Sigmoid colon (tissue), 7 donors: ENCODE results near the gene RBX1. TPM values are rescaled to one million over a fixed set of nuclear protein-coding genes. Genes with fewer than 3 reads are reported as not detected.

Experiments
- DNase-seq: peaks from one replicate; pipeline ENCODE4 v3.0.0-alpha.2; 2019
- H3K27ac ChIP-seq, 4 donors: fragments of 200-600 bp; sonication (generic); one replicate each; pipeline ENCODE4 v1.5.1; 2016 to 2019; ENCODE audit warnings: mild to moderate bottlenecking in 1 of 4
- H3K27me3 ChIP-seq, 3 donors: fragments of 200-600 bp; sonication (generic); one replicate each; pipeline ENCODE4 v1.5.1; 2019; ENCODE audit warnings: mild to moderate bottlenecking in 1 of 3
- H3K36me3 ChIP-seq, 4 donors: fragments of 200-600 bp; sonication (generic); one replicate each; pipeline ENCODE4 v1.5.1; 2016 to 2019
- H3K4me1 ChIP-seq, 4 donors: fragments of 200-600 bp; sonication (generic); one replicate each; pipeline ENCODE4 v1.5.1; 2017 to 2019
- H3K4me3 ChIP-seq, 4 donors: fragments of 200-600 bp; sonication (generic); one replicate each; pipeline ENCODE4 v1.5.1; 2017 to 2019; ENCODE audit warnings: mild to moderate bottlenecking in 2 of 4, moderate library complexity in 1 of 4
- H3K9me3 ChIP-seq, 4 donors: fragments of 200-600 bp in 3 of 4; sonication (generic) in 3 of 4; one replicate each; pipeline versions ENCODE4 v1.5.1 to v1.6.1; 2013 to 2019
- EP300 ChIP-seq, 4 donors: sonication (generic); formaldehyde crosslinking; IDR thresholded peaks; one replicate each; pipeline ENCODE4 v1.6.1; 2017; ENCODE audit warnings: antibody characterized with exemption in 4 of 4
- POLR2A ChIP-seq, 2 donors: fragments of 450-650 bp; IDR thresholded peaks; one replicate each; pipeline ENCODE4 v1.6.1; 2016; ENCODE audit warnings: antibody characterized with exemption in 2 of 2, mild to moderate bottlenecking in 2 of 2, moderate library complexity in 2 of 2
- POLR2AphosphoS5 ChIP-seq, 4 donors: sonication (generic); formaldehyde crosslinking; IDR thresholded peaks; one replicate each; pipeline ENCODE4 v1.6.1; 2017; ENCODE audit warnings: antibody characterized with exemption in 4 of 4
- WGBS, 2 donors: extraction: QIAGEN DNeasy Blood & Tissue Kit; methylation state at CpG; one replicate each; pipeline ENCODE4 v1.1.7; 2013; 5-methylcytosine and 5-hydroxymethylcytosine counted together
- intact Hi-C: fragments of 100-400 bp; cut with DNase I; formaldehyde crosslinking; loops from one replicate; pipeline ENCODE4 v1.15.1; 2023
- polyA plus RNA-seq, 3 donors: library from polyadenylated mRNA; stranded (reverse); fragments of 200-250 nt; gene quantifications; one replicate each; pipeline ENCODE4 v1.2.3, GENCODE V29; 2013
- total RNA-seq, 4 donors: library from RNA; depleted of rRNA; stranded (reverse); fragments of >200 nt; gene quantifications; one replicate each; pipeline ENCODE4 v1.1.0, GENCODE V29; 2016
- TF ChIP-seq, protein P1 (sequence below), 4 experiments: fragments of 450-650 bp in 3 of 4; fragments of 200-600 bp in 1 of 4; IDR thresholded peaks; one replicate each; pipeline ENCODE4 v1.5.1; 2016 to 2019; ENCODE audit warnings: antibody characterized with exemption in 4 of 4, mild to moderate bottlenecking in 3 of 4, moderate library complexity in 2 of 4
- donor health status: healthy with polysubstance abuse.
- donor health status: Bipolar disorder and iron deficiency.
- donor health status: healthy.

RBX1 gene
- total and polyA plus RNA-seq, 7 donors = 32.4 to 78.7 (median 54.7) TPM

DNA sequence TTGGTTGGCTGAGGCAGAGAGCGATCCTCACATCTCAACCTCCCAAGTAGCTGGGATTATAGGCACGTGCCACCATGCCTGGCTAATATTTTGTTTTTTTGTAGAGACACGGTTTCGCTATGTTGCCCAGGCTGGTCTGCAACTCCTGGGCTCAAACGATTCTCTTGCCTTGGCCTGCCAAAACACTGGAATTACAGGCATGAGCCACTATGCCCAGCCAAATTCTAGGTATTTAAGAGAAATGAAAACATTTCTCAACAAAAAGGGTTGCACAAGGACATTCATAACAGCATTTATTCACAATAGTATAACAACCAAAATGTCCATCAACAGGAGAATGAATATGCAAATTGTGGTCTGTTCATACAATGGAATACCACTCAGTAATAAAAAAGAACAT, 31.7 kb upstream of the RBX1 start:
- Histone ChIP-seq H3K27ac (no peak overlapping the region), H3K36me3 (peaks cover 0 to 71% (median 8%) of the 10 kb centered on the region in 4 donors)
- 86 to 94% methylated on average over 5 of the region's 5 CpGs for WGBS, 2 donors

DNA sequence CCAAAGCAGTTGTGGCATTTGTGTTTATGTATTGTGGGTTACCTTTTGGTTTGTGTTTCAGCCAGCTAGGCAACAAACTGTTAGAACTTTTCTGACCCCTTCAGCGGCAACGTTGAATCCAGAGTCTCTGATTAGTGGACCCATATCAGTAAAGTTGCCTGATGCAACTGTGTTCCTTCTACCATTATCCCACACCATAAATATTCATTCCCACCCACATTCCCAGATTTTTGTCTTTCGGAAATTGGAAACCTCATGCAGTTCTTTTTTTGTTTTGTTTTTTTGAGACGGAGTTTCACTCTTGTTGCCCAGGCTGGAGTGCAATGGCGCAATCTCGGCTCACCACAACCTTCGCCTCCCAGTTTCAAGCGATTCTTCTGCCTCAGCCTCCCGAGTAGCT, 30.7 kb upstream of the RBX1 start:
- Histone ChIP-seq H3K27ac (no peak overlapping the region), H3K27me3 (no peaks in the 10 kb centered on the region), H3K9me3 (no peaks in the 10 kb centered on the region), H3K36me3 (peaks cover 0 to 71% (median 13%) of the 10 kb centered on the region in 4 donors), H3K4me1 (peaks cover 0 to 4% (median 1%) of the 10 kb centered on the region in 4 donors), H3K4me3 (no peak overlapping the region)
- no peak for TF ChIP-seq POLR2A (IDR thresholded peaks at IDR 0.05)
- TF ChIP-seq POLR2AphosphoS5 (IDR thresholded peaks at IDR 0.05) = no peak
- TF ChIP-seq EP300 (IDR thresholded peaks at IDR 0.05) = no peak
- TF ChIP-seq, protein P1, sequence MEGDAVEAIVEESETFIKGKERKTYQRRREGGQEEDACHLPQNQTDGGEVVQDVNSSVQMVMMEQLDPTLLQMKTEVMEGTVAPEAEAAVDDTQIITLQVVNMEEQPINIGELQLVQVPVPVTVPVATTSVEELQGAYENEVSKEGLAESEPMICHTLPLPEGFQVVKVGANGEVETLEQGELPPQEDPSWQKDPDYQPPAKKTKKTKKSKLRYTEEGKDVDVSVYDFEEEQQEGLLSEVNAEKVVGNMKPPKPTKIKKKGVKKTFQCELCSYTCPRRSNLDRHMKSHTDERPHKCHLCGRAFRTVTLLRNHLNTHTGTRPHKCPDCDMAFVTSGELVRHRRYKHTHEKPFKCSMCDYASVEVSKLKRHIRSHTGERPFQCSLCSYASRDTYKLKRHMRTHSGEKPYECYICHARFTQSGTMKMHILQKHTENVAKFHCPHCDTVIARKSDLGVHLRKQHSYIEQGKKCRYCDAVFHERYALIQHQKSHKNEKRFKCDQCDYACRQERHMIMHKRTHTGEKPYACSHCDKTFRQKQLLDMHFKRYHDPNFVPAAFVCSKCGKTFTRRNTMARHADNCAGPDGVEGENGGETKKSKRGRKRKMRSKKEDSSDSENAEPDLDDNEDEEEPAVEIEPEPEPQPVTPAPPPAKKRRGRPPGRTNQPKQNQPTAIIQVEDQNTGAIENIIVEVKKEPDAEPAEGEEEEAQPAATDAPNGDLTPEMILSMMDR (IDR thresholded peaks at IDR 0.05) = no peak
- DNase-seq = no peak
- intact Hi-C loops = loop anchor here (5.0 kb wide), 2 partner anchors 232 to 367 kb away; partner anchors contain the start of gene RANGAP1
- 92 to 96% methylated on average over 9 of the region's 9 CpGs for WGBS, 2 donors

More for the DNA sequence above, 31.7 kb upstream of the RBX1 start:
- intact Hi-C loops = no loop called here
- H3K9me3 ChIP-seq = no peaks in the 10 kb centered on the region
- TF ChIP-seq EP300 (IDR thresholded peaks at IDR 0.05) (no peak), POLR2A (IDR thresholded peaks at IDR 0.05) (no peak), POLR2AphosphoS5 (IDR thresholded peaks at IDR 0.05) (no peak)
- TF ChIP-seq, protein P1 (IDR thresholded peaks at IDR 0.05) = no peak
- no peaks in the 10 kb centered on the region for H3K27me3 ChIP-seq
- no peak overlapping the region for H3K4me3 ChIP-seq
- peaks cover 0 to 4% (median 1%) of the 10 kb centered on the region in 4 donors for H3K4me1 ChIP-seq
- no peak for DNase-seq

DNA sequence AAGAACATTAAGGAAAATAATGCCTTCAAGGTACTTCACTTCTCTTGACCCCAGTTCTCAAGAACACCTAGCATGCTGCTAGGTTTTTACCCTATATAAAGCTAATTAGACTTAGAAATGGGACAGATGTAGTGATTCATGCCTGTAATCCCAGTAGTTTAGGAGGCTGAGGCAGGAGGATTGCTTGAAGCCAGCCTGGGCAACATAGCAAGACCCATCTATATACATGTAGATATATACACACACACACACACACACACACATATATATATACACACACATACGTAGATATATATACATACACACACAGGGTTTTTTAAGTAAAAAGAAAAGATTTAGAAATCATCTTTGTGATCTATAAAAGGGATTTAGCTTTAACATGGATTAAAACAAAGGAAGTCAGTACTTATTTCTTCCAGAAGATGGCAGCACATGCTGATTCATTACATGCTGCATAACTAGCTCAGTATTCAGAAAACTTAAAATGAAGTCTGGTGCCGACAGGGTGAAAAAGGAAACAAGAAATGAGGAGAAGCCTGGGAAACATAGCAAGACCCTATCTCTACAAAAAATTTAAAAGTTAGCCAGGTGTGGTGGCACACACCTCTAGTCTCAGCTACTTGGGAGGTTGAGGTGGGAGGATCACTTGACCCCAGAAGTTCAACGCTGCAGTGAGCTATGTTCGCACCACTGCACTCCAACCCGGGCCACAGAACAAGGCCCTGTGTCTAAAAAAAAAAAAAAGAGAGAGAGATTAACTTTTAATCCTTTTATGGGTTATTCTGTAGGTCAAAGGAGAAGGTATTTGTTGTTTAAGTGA, 28.5 kb upstream of the RBX1 start:
- no peak for TF ChIP-seq POLR2AphosphoS5 (IDR thresholded peaks at IDR 0.05)
- TF ChIP-seq, protein P1 (IDR thresholded peaks at IDR 0.05) = peak; percentile 33 to 75 (median 60)
- H3K4me3 ChIP-seq = no peak overlapping the region
- H3K27me3 ChIP-seq = no peaks in the 10 kb centered on the region
- no peaks in the 10 kb centered on the region for H3K9me3 ChIP-seq
- no peak overlapping the region for H3K27ac ChIP-seq
- H3K4me1 ChIP-seq = peaks cover 0 to 4% (median 1%) of the 10 kb centered on the region in 4 donors
- 50 to 61% methylated on average over 5 of the region's 5 CpGs for WGBS, 2 donors
- DNase-seq = no peak
- peaks cover 3 to 71% (median 14%) of the 10 kb centered on the region in 4 donors for H3K36me3 ChIP-seq
- intact Hi-C loops = loop anchor here (2.0 to 5.0 kb wide), 3 partner anchors 230 to 365 kb away; partner anchors contain the start of gene RANGAP1

DNA sequence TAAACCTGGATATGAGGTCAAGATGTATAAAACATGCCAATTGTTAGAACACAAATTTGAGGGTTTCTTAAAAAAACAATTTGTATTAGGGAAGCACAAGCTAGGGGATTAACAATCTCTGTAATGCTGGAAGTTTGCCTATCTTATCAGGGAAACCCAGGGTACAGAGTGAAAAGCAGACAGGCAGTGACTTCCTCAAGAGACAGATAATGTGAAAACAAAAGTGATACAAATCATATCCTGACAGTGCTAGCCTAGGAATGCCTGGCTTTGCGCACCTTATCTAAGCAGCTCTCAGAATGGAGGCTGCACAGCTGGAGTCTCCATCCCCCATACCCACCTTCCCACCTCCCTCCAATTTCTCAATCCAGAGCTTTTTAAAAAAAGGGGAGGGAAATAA, 22.5 kb upstream of the RBX1 start:
- 89 to 98% methylated on average over 1 of the region's 1 CpG for WGBS, 2 donors
- H3K27ac ChIP-seq = no peak overlapping the region
- no peak overlapping the region for H3K4me3 ChIP-seq
- TF ChIP-seq POLR2AphosphoS5 (IDR thresholded peaks at IDR 0.05) (no peak), EP300 (IDR thresholded peaks at IDR 0.05) (no peak), POLR2A (IDR thresholded peaks at IDR 0.05) (no peak)
- TF ChIP-seq, protein P1 (IDR thresholded peaks at IDR 0.05) = no peak
- H3K36me3 ChIP-seq = peaks cover 9 to 64% (median 14%) of the 10 kb centered on the region in 4 donors
- intact Hi-C loops = no loop called here
- no peaks in the 10 kb centered on the region for H3K9me3 ChIP-seq
- DNase-seq = no peak
- H3K4me1 ChIP-seq = no peaks in the 10 kb centered on the region
- no peaks in the 10 kb centered on the region for H3K27me3 ChIP-seq
